Endodermal cell (in vitro differentiated cells): Measurements from ENCODE around the gene EED. TPM values are rescaled to one million over a fixed set of nuclear protein-coding genes. Genes with fewer than 3 reads are reported as not detected.

ENCODE experiments used
- DNase-seq: peaks from one replicate; pipeline ENCODE4 v3.0.0-alpha.2; 2017
- H3K27ac ChIP-seq: 2 replicates; pipeline ENCODE4 v1.5.1; 2013; ENCODE audit warnings: mild to moderate bottlenecking, low read depth, low read length, moderate library complexity
- H3K27me3 ChIP-seq: 2 replicates; pipeline ENCODE4 v1.6.1; 2013; ENCODE audit warnings: mild to moderate bottlenecking, low read length, moderate library complexity; ENCODE audit not compliant: insufficient read depth, control insufficient read depth, poor library complexity, severe bottlenecking
- H3K36me3 ChIP-seq: 2 replicates; pipeline ENCODE4 v1.7.0; 2013; ENCODE audit warnings: mild to moderate bottlenecking, low read length, moderate library complexity; ENCODE audit not compliant: control insufficient read depth, insufficient read depth
- H3K4me1 ChIP-seq: one replicate; pipeline ENCODE4 v1.7.0; 2013; ENCODE audit warnings: low read length; ENCODE audit not compliant: control insufficient read depth, insufficient read depth
- H3K4me3 ChIP-seq: 2 replicates; pipeline ENCODE4 v1.5.1; 2013; ENCODE audit warnings: mild to moderate bottlenecking, low read length, moderate library complexity
- H3K9ac ChIP-seq: 2 replicates; pipeline ENCODE4 v1.6.1; 2013; ENCODE audit warnings: mild to moderate bottlenecking, low read length, moderate library complexity; ENCODE audit not compliant: poor library complexity, severe bottlenecking; ENCODE audit errors: extremely low read depth
- H3K9me3 ChIP-seq: 2 replicates; pipeline ENCODE4 v1.6.1; 2013; ENCODE audit warnings: mild to moderate bottlenecking, low read length, moderate library complexity; ENCODE audit not compliant: control insufficient read depth
- H3K27ac Mint-ChIP-seq: 2 replicates; pipeline ENCODE4 v1.8.0; 2020; ENCODE audit warnings: mixed read lengths
- H3K27me3 Mint-ChIP-seq: 2 replicates; pipeline ENCODE4 v1.8.0; 2021; ENCODE audit warnings: mild to moderate bottlenecking, mixed read lengths; ENCODE audit not compliant: insufficient read depth
- H3K36me3 Mint-ChIP-seq: 2 replicates; pipeline ENCODE4 v1.8.0; 2020; ENCODE audit warnings: low read depth, mixed read lengths
- H3K4me1 Mint-ChIP-seq: 2 replicates; pipeline ENCODE4 v1.8.0; 2020; ENCODE audit warnings: mixed read lengths
- H3K4me3 Mint-ChIP-seq: 2 replicates; pipeline ENCODE4 v1.8.0; 2020; ENCODE audit warnings: mild to moderate bottlenecking, moderate library complexity, mixed read lengths
- H3K9me3 Mint-ChIP-seq: 2 replicates; pipeline ENCODE4 v1.8.0; 2020; ENCODE audit warnings: mild to moderate bottlenecking, mixed read lengths
- WGBS, 2 experiments: methylation state at CpG; one replicate each; pipeline versions ENCODE4 v1.1.5 to v1.1.7; 2013; ENCODE audit warnings: missing lambda C conversion rate in 2 of 2, mixed read lengths in 1 of 2; ENCODE audit not compliant: insufficient coverage in 1 of 2, insufficient read length in 1 of 2; 5-methylcytosine and 5-hydroxymethylcytosine counted together
- total RNA-seq, 2 donors: library from RNA; stranded (reverse); fragmentation: NEBNext Ultra II Directional in 1 of 2; extraction: Animal tissue kit (Norgen Biotek cat#: 25700) in 1 of 2; gene quantifications; 2 replicates in 1 of 2; 3 replicates in 1 of 2; pipeline ENCODE4 v1.2.1, GENCODE V29; 2021
- TF ChIP-seq, protein P1 (sequence below): fragments of 200-600 bp; sonication (generic); conservative IDR thresholded peaks from 2 replicates; pipeline ENCODE4 v1.5.0; 2021; ENCODE audit warnings: antibody characterized with exemption, mild to moderate bottlenecking

Gene EED
- total RNA-seq, 2 donors from 2014 or later: 29.2 to 39.2 TPM

DNA sequence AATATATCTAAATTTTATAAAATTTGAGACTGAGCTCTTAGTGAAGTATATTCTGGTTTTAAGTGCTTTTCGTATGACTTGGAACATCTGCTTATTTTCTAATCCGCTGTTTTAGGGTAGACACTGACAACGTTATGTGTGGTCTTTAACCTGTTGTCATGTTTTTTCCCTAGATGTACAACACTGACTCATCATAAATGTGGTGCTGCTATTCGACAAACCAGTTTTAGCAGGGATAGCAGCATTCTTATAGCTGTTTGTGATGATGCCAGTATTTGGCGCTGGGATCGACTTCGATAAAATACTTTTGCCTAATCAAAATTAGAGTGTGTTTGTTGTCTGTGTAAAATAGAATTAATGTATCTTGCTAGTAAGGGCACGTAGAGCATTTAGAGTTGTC lies 33.7 kb downstream of the EED start:
- WGBS, 2 experiments: 92 to 99% methylated on average over 8 of the region's 8 CpGs
- H3K36me3 Mint-ChIP-seq: peaks cover 36% of the 10 kb centered on the region
- H3K9ac ChIP-seq: no peak overlapping the region
- no peak overlapping the region for H3K27ac Mint-ChIP-seq
- no peak for DNase-seq
- no peaks in the 10 kb centered on the region for H3K27me3 ChIP-seq
- TF ChIP-seq, protein P1, sequence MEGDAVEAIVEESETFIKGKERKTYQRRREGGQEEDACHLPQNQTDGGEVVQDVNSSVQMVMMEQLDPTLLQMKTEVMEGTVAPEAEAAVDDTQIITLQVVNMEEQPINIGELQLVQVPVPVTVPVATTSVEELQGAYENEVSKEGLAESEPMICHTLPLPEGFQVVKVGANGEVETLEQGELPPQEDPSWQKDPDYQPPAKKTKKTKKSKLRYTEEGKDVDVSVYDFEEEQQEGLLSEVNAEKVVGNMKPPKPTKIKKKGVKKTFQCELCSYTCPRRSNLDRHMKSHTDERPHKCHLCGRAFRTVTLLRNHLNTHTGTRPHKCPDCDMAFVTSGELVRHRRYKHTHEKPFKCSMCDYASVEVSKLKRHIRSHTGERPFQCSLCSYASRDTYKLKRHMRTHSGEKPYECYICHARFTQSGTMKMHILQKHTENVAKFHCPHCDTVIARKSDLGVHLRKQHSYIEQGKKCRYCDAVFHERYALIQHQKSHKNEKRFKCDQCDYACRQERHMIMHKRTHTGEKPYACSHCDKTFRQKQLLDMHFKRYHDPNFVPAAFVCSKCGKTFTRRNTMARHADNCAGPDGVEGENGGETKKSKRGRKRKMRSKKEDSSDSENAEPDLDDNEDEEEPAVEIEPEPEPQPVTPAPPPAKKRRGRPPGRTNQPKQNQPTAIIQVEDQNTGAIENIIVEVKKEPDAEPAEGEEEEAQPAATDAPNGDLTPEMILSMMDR: no peak
- peaks cover 8% of the 10 kb centered on the region for H3K4me1 Mint-ChIP-seq
- no peaks in the 10 kb centered on the region for H3K27me3 Mint-ChIP-seq
- no peaks in the 10 kb centered on the region for H3K9me3 Mint-ChIP-seq
- no peak overlapping the region for H3K4me3 ChIP-seq
- H3K4me3 Mint-ChIP-seq: no peak overlapping the region
- H3K9me3 ChIP-seq: no peaks in the 10 kb centered on the region
- H3K27ac ChIP-seq: no peak overlapping the region
- H3K36me3 ChIP-seq: peaks cover 60% of the 10 kb centered on the region
- H3K4me1 ChIP-seq: no peaks in the 10 kb centered on the region

DNA sequence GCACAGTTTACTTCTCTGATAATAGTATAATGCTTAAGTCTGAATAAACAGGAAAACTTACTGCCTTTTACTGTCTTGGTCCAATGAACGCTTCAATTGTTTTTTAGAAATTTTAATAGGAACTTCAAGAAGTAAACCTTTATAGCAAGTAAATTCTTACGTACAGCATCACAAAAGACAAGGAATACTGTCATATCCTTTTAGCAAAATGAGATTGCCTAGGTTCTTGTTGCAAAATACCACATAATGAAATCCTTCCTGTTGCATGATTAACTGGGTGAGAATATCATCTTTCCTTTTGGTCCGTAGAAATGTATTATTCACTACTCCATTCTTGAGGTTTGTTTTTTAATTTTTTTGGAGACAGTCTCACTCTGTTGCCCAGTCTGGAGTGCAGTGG lies 35.2 kb downstream of the EED start:
- no peak overlapping the region for H3K27ac Mint-ChIP-seq
- H3K9ac ChIP-seq: no peak overlapping the region
- TF ChIP-seq, protein P1: no peak
- H3K9me3 Mint-ChIP-seq: no peaks in the 10 kb centered on the region
- peaks cover 54% of the 10 kb centered on the region for H3K36me3 ChIP-seq
- H3K27me3 Mint-ChIP-seq: no peaks in the 10 kb centered on the region
- DNase-seq: no peak
- H3K4me3 Mint-ChIP-seq: no peak overlapping the region
- peaks cover 41% of the 10 kb centered on the region for H3K36me3 Mint-ChIP-seq
- no peaks in the 10 kb centered on the region for H3K4me1 ChIP-seq
- peaks cover 2% of the 10 kb centered on the region for H3K4me1 Mint-ChIP-seq
- no peak overlapping the region for H3K27ac ChIP-seq
- H3K9me3 ChIP-seq: no peaks in the 10 kb centered on the region
- 100% methylated on average over 2 to 3 of the region's 3 CpGs for WGBS, 2 experiments
- no peak overlapping the region for H3K4me3 ChIP-seq
- H3K27me3 ChIP-seq: no peaks in the 10 kb centered on the region

DNA sequence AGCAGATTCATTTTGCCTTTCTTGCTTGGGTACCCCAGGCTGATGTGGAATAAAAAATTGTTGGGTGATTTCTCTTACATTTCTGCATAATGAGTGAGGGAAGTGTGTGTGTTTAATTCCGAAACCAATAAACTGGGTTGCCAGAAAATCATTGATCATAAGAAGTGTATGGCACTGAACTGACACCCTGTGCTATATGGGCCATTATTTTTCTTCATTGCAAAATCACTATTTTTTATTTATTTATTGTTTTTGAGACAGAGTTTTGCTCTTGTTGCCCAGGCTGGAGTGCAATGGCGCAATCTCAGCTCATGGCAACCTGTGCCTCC lies 42.9 kb downstream of the EED start:
- H3K9me3 ChIP-seq: no peaks in the 10 kb centered on the region
- H3K36me3 ChIP-seq: peaks cover 6% of the 10 kb centered on the region
- no peaks in the 10 kb centered on the region for H3K4me1 Mint-ChIP-seq
- H3K9ac ChIP-seq: no peak overlapping the region
- WGBS, 2 experiments: 100% methylated on average over 1 to 2 of the region's 2 CpGs
- no peak overlapping the region for H3K4me3 Mint-ChIP-seq
- peaks cover 7% of the 10 kb centered on the region for H3K36me3 Mint-ChIP-seq
- TF ChIP-seq, protein P1: no peak
- DNase-seq: no peak
- no peaks in the 10 kb centered on the region for H3K27me3 ChIP-seq
- H3K27ac Mint-ChIP-seq: no peak overlapping the region
- H3K4me1 ChIP-seq: no peaks in the 10 kb centered on the region
- H3K9me3 Mint-ChIP-seq: no peaks in the 10 kb centered on the region
- no peaks in the 10 kb centered on the region for H3K27me3 Mint-ChIP-seq
- H3K4me3 ChIP-seq: no peak overlapping the region
- no peak overlapping the region for H3K27ac ChIP-seq
